Neural progenitor cell (in vitro differentiated cells): ENCODE measurements around the gene NAB2. TPM values are rescaled to one million over a fixed set of nuclear protein-coding genes. Genes with fewer than 3 reads are reported as not detected.

Experiments used
- DNase-seq: peaks from one replicate; pipeline ENCODE4 v3.0.0-alpha.2; 2016; ENCODE audit warnings: low spot score
- H2AFZ ChIP-seq: fragments of 200-600 bp; sonication (generic); replicated peaks from 2 replicates; pipeline ENCODE4 v1.6.1; 2016; ENCODE audit warnings: antibody characterized with exemption
- H3F3A ChIP-seq: fragments of 200-600 bp; sonication (generic); 2 replicates; pipeline ENCODE4 v1.6.1; 2016; ENCODE audit warnings: antibody characterized with exemption, low read depth
- H3K27ac ChIP-seq: fragments of 200-600 bp; sonication (generic); 2 replicates; pipeline ENCODE4 v1.5.1; 2016; ENCODE audit warnings: mild to moderate bottlenecking
- H3K27me3 ChIP-seq: fragments of 200-600 bp; sonication (generic); 2 replicates; pipeline ENCODE4 v1.6.1; 2016; ENCODE audit warnings: mild to moderate bottlenecking, moderate library complexity
- H3K36me3 ChIP-seq: fragments of 200-600 bp; sonication (generic); 2 replicates; pipeline ENCODE4 v1.5.1; 2016
- H3K4me1 ChIP-seq: fragments of 200-600 bp; sonication (generic); 2 replicates; pipeline ENCODE4 v1.6.1; 2016; ENCODE audit warnings: mixed run types
- H3K4me2 ChIP-seq: fragments of 200-600 bp; sonication (generic); 2 replicates; pipeline ENCODE4 v1.6.1; 2016
- H3K4me3 ChIP-seq: fragments of 200-600 bp; sonication (generic); 2 replicates; pipeline ENCODE4 v1.5.1; 2016
- H3K79me2 ChIP-seq: fragments of 200-600 bp; sonication (generic); 2 replicates; pipeline ENCODE4 v1.6.1; 2016; ENCODE audit warnings: low read depth
- H3K9ac ChIP-seq: fragments of 200-600 bp; sonication (generic); 2 replicates; pipeline ENCODE4 v1.6.1; 2016
- H3K9me3 ChIP-seq: fragments of 200-600 bp; sonication (generic); 2 replicates; pipeline ENCODE4 v1.5.1; 2016; ENCODE audit warnings: low read depth
- H4K20me1 ChIP-seq: fragments of 200-600 bp; sonication (generic); 2 replicates; pipeline ENCODE4 v1.6.1; 2016; ENCODE audit warnings: low read depth
- H3K27ac Mint-ChIP-seq: 3 replicates; pipeline ENCODE4 v1.8.0; 2021; ENCODE audit warnings: mixed read lengths
- H3K27me3 Mint-ChIP-seq: 2 replicates; pipeline ENCODE4 v1.8.0; 2022; ENCODE audit warnings: low read depth, mild to moderate bottlenecking, inconsistent platforms, moderate library complexity, mixed read lengths; ENCODE audit not compliant: insufficient read depth
- H3K36me3 Mint-ChIP-seq: 3 replicates; pipeline ENCODE4 v1.8.0; 2021; ENCODE audit warnings: mixed read lengths
- H3K4me1 Mint-ChIP-seq: 3 replicates; pipeline ENCODE4 v1.8.0; 2021; ENCODE audit warnings: mixed read lengths
- H3K4me3 Mint-ChIP-seq: 3 replicates; pipeline ENCODE4 v1.8.0; 2021; ENCODE audit warnings: mild to moderate bottlenecking, moderate library complexity, mixed read lengths
- H3K9me3 Mint-ChIP-seq: 3 replicates; pipeline ENCODE4 v1.8.0; 2020; ENCODE audit warnings: mixed read lengths
- CTCF ChIP-seq: fragments of 200-600 bp; sonication (generic); IDR thresholded peaks from 2 replicates; pipeline ENCODE4 v1.5.1; 2017; ENCODE audit warnings: antibody characterized with exemption, mild to moderate bottlenecking
- EZH2 ChIP-seq: fragments of 200-600 bp; sonication (generic); IDR thresholded peaks from 2 replicates; pipeline ENCODE4 v1.6.1; 2017; ENCODE audit warnings: antibody characterized with exemption, mild to moderate bottlenecking, moderate library complexity
- EZH2phosphoT487 ChIP-seq: fragments of 200-600 bp; sonication (generic); IDR thresholded peaks from 2 replicates; pipeline ENCODE4 v1.6.1; 2017; ENCODE audit warnings: antibody characterized with exemption
- total RNA-seq: library from RNA; depleted of rRNA; stranded (reverse); fragments of >200 nt; gene quantifications from 2 replicates; pipeline ENCODE4 v1.2.3, GENCODE V29; 2015; ENCODE audit warnings: low replicate concordance

Gene NAB2
- total RNA-seq, 1 donor from 2014 or later = 19.8 TPM

DNA sequence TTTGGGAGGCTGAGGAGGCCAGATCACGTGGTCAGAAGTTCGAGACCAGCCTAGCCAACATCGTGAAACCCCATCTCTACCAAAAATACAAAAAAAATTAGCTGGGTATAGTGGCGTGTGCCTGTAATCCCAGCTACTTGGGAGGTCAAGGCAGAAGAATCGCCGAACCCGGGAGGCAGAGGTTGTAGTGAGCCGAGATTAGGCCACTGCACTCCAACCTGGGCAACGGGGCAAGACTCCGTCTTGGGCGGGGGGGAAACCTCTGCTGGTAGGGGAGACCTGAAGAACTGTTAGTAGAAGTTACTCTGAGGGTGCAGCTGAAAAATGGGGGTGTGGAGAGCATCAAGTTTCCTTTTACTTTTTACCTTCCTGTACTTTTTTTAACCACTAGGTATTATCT is 37.1 kb downstream of the NAB2 start:
- peaks cover 18% of the 10 kb centered on the region for H3F3A ChIP-seq
- peaks cover 28% of the 10 kb centered on the region for H3K79me2 ChIP-seq
- TF ChIP-seq CTCF (no peak), EZH2 (no peak), EZH2phosphoT487 (no peak)
- no peak overlapping the region for H3K4me3 Mint-ChIP-seq
- peaks cover 18% of the 10 kb centered on the region for H4K20me1 ChIP-seq
- H3K4me3 ChIP-seq = no peak overlapping the region
- no peaks in the 10 kb centered on the region for H3K9me3 ChIP-seq
- peaks cover 14% of the 10 kb centered on the region for H3K4me1 ChIP-seq
- H3K36me3 Mint-ChIP-seq = no peaks in the 10 kb centered on the region
- no peak for DNase-seq
- no peaks in the 10 kb centered on the region for H3K36me3 ChIP-seq
- peaks cover 23% of the 10 kb centered on the region for H3K4me1 Mint-ChIP-seq
- H3K4me2 ChIP-seq = no peak overlapping the region
- H3K27me3 Mint-ChIP-seq = peaks cover 14% of the 10 kb centered on the region
- no peak overlapping the region for H2AFZ ChIP-seq
- no peaks in the 10 kb centered on the region for H3K27me3 ChIP-seq
- H3K9me3 Mint-ChIP-seq = peaks cover 2% of the 10 kb centered on the region
- no peak overlapping the region for H3K9ac ChIP-seq
- no peak overlapping the region for H3K27ac Mint-ChIP-seq
- H3K27ac ChIP-seq = no peak overlapping the region

DNA sequence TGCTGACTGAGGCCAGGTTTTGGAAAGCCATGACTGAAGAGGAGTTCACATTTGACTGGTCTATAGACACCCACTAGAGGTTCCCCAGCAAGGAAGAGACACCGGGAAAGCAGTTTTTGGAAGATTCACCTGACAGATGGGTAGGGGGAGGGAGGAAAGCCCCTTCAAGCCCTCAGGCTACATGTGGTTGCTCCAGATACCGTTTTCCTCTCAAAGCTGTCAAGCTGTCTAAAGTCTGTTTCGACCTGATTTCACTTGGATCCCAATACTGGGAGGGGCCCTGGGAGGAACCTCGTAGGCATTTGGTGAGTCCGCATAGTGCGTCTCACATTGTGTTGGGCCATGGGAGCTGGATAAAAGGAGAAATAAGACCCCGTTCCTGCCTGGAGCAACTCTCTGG is 37.6 kb downstream of the NAB2 start:
- Histone ChIP-seq H3K4me2 (peak overlapping the region; percentile 87), H3K4me1 (peaks cover 19% of the 10 kb centered on the region), H3K79me2 (peaks cover 33% of the 10 kb centered on the region), H2AFZ (no peak overlapping the region), H3K4me3 (no peak overlapping the region), H4K20me1 (peaks cover 23% of the 10 kb centered on the region), H3K27me3 (no peaks in the 10 kb centered on the region), H3K36me3 (no peaks in the 10 kb centered on the region), H3K27ac (no peak overlapping the region), H3K9me3 (no peaks in the 10 kb centered on the region), H3K9ac (no peak overlapping the region), H3F3A (peaks cover 19% of the 10 kb centered on the region)
- peak overlapping the region; percentile 93 for H3K4me3 Mint-ChIP-seq
- no peak for TF ChIP-seq CTCF
- peaks cover 28% of the 10 kb centered on the region for H3K4me1 Mint-ChIP-seq
- peaks cover 14% of the 10 kb centered on the region for H3K27me3 Mint-ChIP-seq
- DNase-seq = no peak
- no peaks in the 10 kb centered on the region for H3K36me3 Mint-ChIP-seq
- H3K27ac Mint-ChIP-seq = no peak overlapping the region
- peaks cover 2% of the 10 kb centered on the region for H3K9me3 Mint-ChIP-seq

DNA sequence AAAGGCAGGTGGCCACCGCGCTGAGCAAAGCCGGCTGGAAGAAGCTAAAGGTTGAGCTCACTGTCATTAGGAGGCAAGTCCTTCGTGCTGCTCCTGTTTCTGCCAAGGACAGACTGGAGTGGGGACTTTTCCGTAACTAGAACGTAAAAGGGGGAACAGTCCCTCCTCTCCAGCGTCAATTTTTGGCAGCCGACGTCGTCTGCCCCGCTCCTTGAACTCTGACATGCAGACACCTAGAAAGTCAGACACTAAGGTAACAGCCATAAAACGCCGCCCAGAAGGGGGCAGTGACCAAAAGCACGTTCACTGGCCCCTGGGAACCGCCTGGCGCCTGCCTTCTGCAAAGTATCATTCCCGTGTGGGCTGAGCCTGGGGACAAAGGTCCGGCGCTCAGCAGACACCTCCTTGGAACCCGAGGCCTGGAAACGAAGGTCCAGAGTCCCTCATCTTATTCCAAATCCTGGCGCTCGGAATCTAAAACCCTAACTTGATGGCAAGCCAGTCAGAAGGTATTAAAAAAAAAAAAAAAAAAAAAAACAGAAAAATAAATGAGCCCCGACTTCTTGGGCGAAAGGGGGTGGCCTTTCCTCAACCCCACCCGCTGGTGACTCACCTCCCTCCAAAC is 38.3 kb downstream of the NAB2 start:
- Histone ChIP-seq H4K20me1 (peaks cover 29% of the 10 kb centered on the region), H3K27me3 (no peaks in the 10 kb centered on the region), H2AFZ (peak overlapping the region; percentile 69), H3K4me3 (peak overlapping the region; percentile 74), H3K4me1 (peaks cover 26% of the 10 kb centered on the region), H3K36me3 (no peaks in the 10 kb centered on the region), H3K9ac (no peak overlapping the region), H3K79me2 (peaks cover 39% of the 10 kb centered on the region), H3K9me3 (no peaks in the 10 kb centered on the region), H3K4me2 (peak overlapping the region; percentile 87), H3F3A (peaks cover 26% of the 10 kb centered on the region), H3K27ac (no peak overlapping the region)
- no peak overlapping the region for H3K27ac Mint-ChIP-seq
- H3K9me3 Mint-ChIP-seq = peaks cover 1% of the 10 kb centered on the region
- TF ChIP-seq EZH2phosphoT487 = no peak
- TF ChIP-seq CTCF = peak; percentile 46
- H3K36me3 Mint-ChIP-seq = no peaks in the 10 kb centered on the region
- H3K27me3 Mint-ChIP-seq = peaks cover 14% of the 10 kb centered on the region
- H3K4me1 Mint-ChIP-seq = peaks cover 33% of the 10 kb centered on the region
- DNase-seq = peak; percentile 88
- peak overlapping the region; percentile 93 for H3K4me3 Mint-ChIP-seq
